Upper lobe of left lung (tissue), 6 donors: ENCODE measurements around the gene HHAT. TPM values are rescaled to one million over a fixed set of nuclear protein-coding genes. Genes with fewer than 3 reads are reported as not detected.

Experiments
- ATAC-seq, 2 donors: fragments of 200-7000 bp; cut with Tn5 transposase; one replicate each; pipeline ENCODE4 v1.9.1; 2022; ENCODE audit warnings: mild to moderate bottlenecking in 2 of 2, moderate library complexity in 2 of 2; ENCODE audit not compliant: low FRiP score in 2 of 2
- DNase-seq, 2 donors: peaks; one replicate each; pipeline ENCODE4 v3.0.0-alpha.2; 2019 to 2020
- H3K27ac ChIP-seq, 4 donors: fragments of 200-600 bp; sonication (generic); one replicate each; pipeline ENCODE4 v1.5.1; 2016 to 2019
- H3K27me3 ChIP-seq, 4 donors: fragments of 200-600 bp; sonication (generic); one replicate each; pipeline ENCODE4 v1.5.1; 2017 to 2019
- H3K36me3 ChIP-seq, 4 donors: fragments of 200-600 bp; sonication (generic); one replicate each; pipeline ENCODE4 v1.5.1; 2016 to 2019
- H3K4me1 ChIP-seq, 4 donors: fragments of 200-600 bp; sonication (generic); one replicate each; pipeline ENCODE4 v1.5.1; 2018 to 2019
- H3K4me3 ChIP-seq, 4 donors: fragments of 200-600 bp; sonication (generic); one replicate each; pipeline ENCODE4 v1.5.1; 2017 to 2019; ENCODE audit warnings: mild to moderate bottlenecking in 2 of 4, moderate library complexity in 1 of 4
- H3K9me3 ChIP-seq, 4 donors: fragments of 200-600 bp; sonication (generic); one replicate each; pipeline ENCODE4 v1.5.1; 2018 to 2019
- EP300 ChIP-seq, 4 donors: sonication (generic); formaldehyde crosslinking; IDR thresholded peaks; one replicate each; pipeline ENCODE4 v1.5.1; 2017; ENCODE audit warnings: antibody characterized with exemption in 4 of 4, control low read depth in 2 of 4
- POLR2A ChIP-seq, 4 donors: fragments of 450-650 bp; IDR thresholded peaks; one replicate each; pipeline ENCODE4 v1.5.1; 2016 to 2017; ENCODE audit warnings: antibody characterized with exemption in 4 of 4, mild to moderate bottlenecking in 2 of 4
- POLR2AphosphoS5 ChIP-seq, 2 donors: sonication (generic); formaldehyde crosslinking; IDR thresholded peaks; one replicate each; pipeline ENCODE4 v1.5.1; 2017; ENCODE audit warnings: antibody characterized with exemption in 2 of 2
- WGBS, 2 donors: methylation state at CpG; one replicate each; pipeline ENCODE4 v1.1.5; 2017 to 2018; 5-methylcytosine and 5-hydroxymethylcytosine counted together
- total RNA-seq, 6 donors: library from RNA; depleted of rRNA in 4 of 6; stranded (reverse); fragments of >200 nt in 4 of 6; gene quantifications; one replicate each; pipeline versions ENCODE4 v1.1.0 to v1.2.1, GENCODE V29; 2016 to 2021
- TF ChIP-seq, protein P1 (sequence below), 6 experiments: fragments of 450-650 bp in 4 of 6; fragments of 200-600 bp in 2 of 6; sonication (generic) in 2 of 6; IDR thresholded peaks; one replicate each; pipeline ENCODE4 v1.5.1; 2016 to 2019; ENCODE audit warnings: antibody characterized with exemption in 6 of 6
- donor health status: DM: no; HTN: no; CAD: no; lungs with moderate emphysema.
- donor health status: DM: no; HTN: yes; CAD: no; lungs with severe emphysema.

HHAT gene
- total RNA-seq, 6 donors from 2014 or later, result 4.6 to 8.1 (median 5.7) TPM

- H3K4me3 ChIP-seq, result no peak overlapping the region
- no peak for TF ChIP-seq POLR2AphosphoS5 (IDR thresholded peaks at IDR 0.05)
- no peak for TF ChIP-seq POLR2A (IDR thresholded peaks at IDR 0.05)
- TF ChIP-seq, protein P1, sequence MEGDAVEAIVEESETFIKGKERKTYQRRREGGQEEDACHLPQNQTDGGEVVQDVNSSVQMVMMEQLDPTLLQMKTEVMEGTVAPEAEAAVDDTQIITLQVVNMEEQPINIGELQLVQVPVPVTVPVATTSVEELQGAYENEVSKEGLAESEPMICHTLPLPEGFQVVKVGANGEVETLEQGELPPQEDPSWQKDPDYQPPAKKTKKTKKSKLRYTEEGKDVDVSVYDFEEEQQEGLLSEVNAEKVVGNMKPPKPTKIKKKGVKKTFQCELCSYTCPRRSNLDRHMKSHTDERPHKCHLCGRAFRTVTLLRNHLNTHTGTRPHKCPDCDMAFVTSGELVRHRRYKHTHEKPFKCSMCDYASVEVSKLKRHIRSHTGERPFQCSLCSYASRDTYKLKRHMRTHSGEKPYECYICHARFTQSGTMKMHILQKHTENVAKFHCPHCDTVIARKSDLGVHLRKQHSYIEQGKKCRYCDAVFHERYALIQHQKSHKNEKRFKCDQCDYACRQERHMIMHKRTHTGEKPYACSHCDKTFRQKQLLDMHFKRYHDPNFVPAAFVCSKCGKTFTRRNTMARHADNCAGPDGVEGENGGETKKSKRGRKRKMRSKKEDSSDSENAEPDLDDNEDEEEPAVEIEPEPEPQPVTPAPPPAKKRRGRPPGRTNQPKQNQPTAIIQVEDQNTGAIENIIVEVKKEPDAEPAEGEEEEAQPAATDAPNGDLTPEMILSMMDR (IDR thresholded peaks at IDR 0.05), result no peak
- TF ChIP-seq EP300 (IDR thresholded peaks at IDR 0.05), result no peak
- no peaks in the 10 kb centered on the region for H3K4me1 ChIP-seq
- no peaks in the 10 kb centered on the region for H3K9me3 ChIP-seq
- no peaks in the 10 kb centered on the region for H3K36me3 ChIP-seq
- H3K27ac ChIP-seq, result no peak overlapping the region
- 44 to 59% methylated on average over 1 of the region's 1 CpG for WGBS, 2 donors
- no peaks in the 10 kb centered on the region for H3K27me3 ChIP-seq
- ATAC-seq, result no peak
- no peak for DNase-seq
These were observed 288.6 kb downstream of the HHAT start for GRCh38 chr1:210617293-210617692.

DNA sequence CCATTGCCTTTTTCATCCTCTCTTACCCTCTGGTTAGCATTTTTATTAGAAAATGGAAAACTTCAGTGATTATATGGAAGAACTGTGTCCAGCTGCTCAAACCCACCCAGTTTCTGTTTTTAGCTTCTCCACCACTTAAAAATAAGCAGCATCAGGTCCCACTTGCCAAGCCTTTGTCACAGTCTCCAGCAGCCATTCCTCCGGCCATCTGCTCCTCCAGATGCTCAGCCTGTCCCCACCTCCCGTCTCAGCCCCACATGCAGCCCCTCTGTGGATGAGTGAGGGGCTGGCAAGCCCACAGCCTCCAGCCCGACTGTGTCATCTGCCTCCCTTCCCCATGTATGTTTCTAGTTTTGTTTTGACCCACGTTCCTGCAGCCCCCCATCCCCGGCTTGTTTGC is 289.7 kb downstream of the HHAT start:
- no peak overlapping the region for H3K27ac ChIP-seq
- no peaks in the 10 kb centered on the region for H3K27me3 ChIP-seq
- no peak for DNase-seq
- H3K36me3 ChIP-seq, result no peaks in the 10 kb centered on the region
- H3K4me1 ChIP-seq, result no peaks in the 10 kb centered on the region
- no peaks in the 10 kb centered on the region for H3K9me3 ChIP-seq
- TF ChIP-seq POLR2AphosphoS5 (IDR thresholded peaks at IDR 0.05) (no peak), EP300 (IDR thresholded peaks at IDR 0.05) (no peak), POLR2A (IDR thresholded peaks at IDR 0.05) (no peak)
- TF ChIP-seq, protein P1 (IDR thresholded peaks at IDR 0.05), result no peak
- 69 to 77% methylated on average over 5 of the region's 5 CpGs for WGBS, 2 donors
- no peak overlapping the region for H3K4me3 ChIP-seq
- ATAC-seq, result no peak

DNA sequence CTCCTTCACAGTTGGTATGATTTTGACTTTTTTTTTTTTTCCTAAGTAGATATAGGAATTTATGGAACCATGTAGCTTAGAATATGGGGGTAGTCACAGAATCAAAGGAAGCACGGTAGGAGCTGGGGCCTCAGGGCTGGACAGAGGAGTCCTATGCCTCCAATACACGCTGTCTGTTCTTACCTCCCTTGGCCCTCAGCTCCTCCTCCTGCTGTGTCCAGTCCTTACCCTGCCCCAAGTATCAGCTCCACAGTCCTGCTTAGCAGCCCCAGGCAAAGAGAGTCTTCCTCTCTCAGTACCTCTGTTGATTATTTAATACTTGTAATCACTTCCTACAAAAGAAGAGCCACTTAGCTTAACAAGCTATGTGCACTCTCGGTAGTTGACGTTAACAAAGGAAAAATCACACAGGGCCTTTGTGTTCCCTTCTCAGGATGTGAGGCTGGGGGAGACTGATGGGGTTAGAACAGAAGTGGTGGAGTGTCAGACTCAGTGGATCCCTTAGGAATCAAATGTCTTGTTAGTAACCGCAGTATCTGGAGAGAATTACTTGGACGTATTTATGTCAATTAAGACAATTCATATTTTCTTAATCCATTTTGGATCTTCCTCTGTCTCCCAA is 292.3 kb downstream of the HHAT start:
- H3K9me3 ChIP-seq, result no peaks in the 10 kb centered on the region
- TF ChIP-seq, protein P1 (IDR thresholded peaks at IDR 0.05), result no peak
- TF ChIP-seq POLR2AphosphoS5 (IDR thresholded peaks at IDR 0.05) (no peak), POLR2A (IDR thresholded peaks at IDR 0.05) (no peak), EP300 (IDR thresholded peaks at IDR 0.05) (no peak)
- ATAC-seq (no peak), DNase-seq (no peak)
- no peak overlapping the region for H3K4me3 ChIP-seq
- H3K27ac ChIP-seq, result no peak overlapping the region
- no peaks in the 10 kb centered on the region for H3K36me3 ChIP-seq
- no peaks in the 10 kb centered on the region for H3K27me3 ChIP-seq
- WGBS, 2 donors, result 82 to 86% methylated on average over 6 of the region's 6 CpGs
- H3K4me1 ChIP-seq, result no peaks in the 10 kb centered on the region

DNA sequence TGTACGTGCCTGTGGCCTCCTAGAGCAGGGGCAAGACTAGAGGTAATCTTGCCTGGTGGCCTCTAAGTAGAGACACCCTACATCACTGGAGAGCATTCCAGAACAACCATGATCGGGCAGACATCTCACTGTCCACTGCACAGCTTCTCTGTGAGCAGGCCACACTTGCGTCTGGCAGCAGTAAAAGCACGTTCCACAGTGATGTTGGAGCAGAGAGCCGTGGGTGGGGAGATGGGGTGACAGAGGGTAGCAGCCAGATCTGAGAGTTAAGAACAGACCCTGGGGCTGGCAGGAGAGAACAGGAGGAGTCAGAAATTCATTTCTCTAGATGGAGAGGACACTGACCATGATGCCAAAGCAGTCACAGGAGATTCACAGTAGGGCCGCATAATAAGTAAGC is 293.0 kb downstream of the HHAT start:
- 91 to 95% methylated on average over 5 to 6 of the region's 6 CpGs for WGBS, 2 donors
- no peak for ATAC-seq
- TF ChIP-seq POLR2AphosphoS5 (IDR thresholded peaks at IDR 0.05) (no peak), EP300 (IDR thresholded peaks at IDR 0.05) (no peak), POLR2A (IDR thresholded peaks at IDR 0.05) (no peak)
- TF ChIP-seq, protein P1 (IDR thresholded peaks at IDR 0.05), result no peak

DNA sequence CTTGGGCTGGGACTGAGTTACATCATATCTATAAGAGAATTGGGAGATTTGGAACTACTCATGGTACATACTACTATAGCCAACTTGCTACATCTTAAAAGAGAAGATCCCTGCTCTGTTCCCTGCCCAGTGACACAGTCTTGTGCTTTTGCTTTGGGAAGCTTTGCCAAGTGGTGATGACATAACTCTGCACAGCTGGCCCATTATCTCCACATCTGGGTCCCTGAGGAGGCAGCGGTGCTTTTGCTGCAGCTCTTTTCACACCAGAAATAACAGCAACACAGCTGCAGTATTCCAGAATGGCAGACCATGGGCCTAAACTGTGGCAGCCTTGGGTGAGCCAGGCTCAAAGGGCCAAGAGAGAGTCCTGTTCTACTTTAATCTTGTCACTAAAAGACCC is 296.0 kb downstream of the HHAT start:
- no peak overlapping the region for H3K27ac ChIP-seq
- H3K27me3 ChIP-seq, result no peaks in the 10 kb centered on the region
- peak in 1 of 2 donors; percentile 78 for ATAC-seq
- 60 to 79% methylated on average over 1 of the region's 1 CpG for WGBS, 2 donors
- no peak overlapping the region for H3K4me3 ChIP-seq
- no peaks in the 10 kb centered on the region for H3K36me3 ChIP-seq
- no peaks in the 10 kb centered on the region for H3K9me3 ChIP-seq
- no peak for DNase-seq
- TF ChIP-seq EP300 (IDR thresholded peaks at IDR 0.05), result no peak
- TF ChIP-seq POLR2AphosphoS5 (IDR thresholded peaks at IDR 0.05), result no peak
- TF ChIP-seq POLR2A (IDR thresholded peaks at IDR 0.05), result no peak
- no peaks in the 10 kb centered on the region for H3K4me1 ChIP-seq

More for the DNA sequence above, 293.0 kb downstream of the HHAT start:
- no peaks in the 10 kb centered on the region for H3K9me3 ChIP-seq
- H3K4me1 ChIP-seq, result no peaks in the 10 kb centered on the region
- DNase-seq, result no peak
- no peak overlapping the region for H3K27ac ChIP-seq
- no peaks in the 10 kb centered on the region for H3K36me3 ChIP-seq
- no peak overlapping the region for H3K4me3 ChIP-seq
- H3K27me3 ChIP-seq, result no peaks in the 10 kb centered on the region
